ENCODE results near the gene NRIP2. TPM values are rescaled to one million over a fixed set of nuclear protein-coding genes. Genes with fewer than 3 reads are reported as not detected.

The NRIP2 gene
- total RNA-seq, 1 donor from 2014 or later = 0.61 TPM

DNA sequence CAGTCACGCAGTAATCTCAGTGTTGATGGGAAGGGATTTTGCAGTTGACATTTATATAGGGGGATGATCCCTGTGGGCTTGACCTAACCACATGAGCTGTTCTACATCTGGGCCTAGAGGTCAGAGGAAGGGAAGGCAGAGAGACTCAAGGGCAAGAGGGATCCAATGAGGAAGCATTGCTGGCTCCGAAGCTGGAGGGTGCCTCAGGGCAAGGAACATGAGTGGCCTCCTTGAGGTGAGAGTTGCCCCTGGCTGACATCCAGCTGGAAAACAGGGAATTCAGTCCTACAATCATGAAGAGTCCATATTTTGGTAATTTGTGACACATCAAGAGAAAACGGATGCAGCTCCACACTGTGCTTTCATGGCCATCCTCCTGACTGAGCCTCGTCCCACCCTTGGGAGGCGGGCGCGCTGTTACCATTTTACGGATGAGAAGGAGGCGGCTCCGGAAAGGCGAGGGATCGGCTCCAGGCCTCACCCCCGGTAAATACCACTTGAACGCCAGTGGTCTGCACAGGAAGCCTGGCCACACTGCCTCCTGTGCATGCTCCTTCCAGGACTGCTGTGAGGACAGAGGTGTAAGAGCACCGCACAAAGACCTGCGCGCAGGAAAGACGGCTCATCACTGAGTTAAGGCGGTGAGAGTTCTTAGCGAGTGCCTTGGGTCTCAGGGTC, 58.6 kb downstream of the NRIP2 start:
- TF ChIP-seq, protein P1, sequence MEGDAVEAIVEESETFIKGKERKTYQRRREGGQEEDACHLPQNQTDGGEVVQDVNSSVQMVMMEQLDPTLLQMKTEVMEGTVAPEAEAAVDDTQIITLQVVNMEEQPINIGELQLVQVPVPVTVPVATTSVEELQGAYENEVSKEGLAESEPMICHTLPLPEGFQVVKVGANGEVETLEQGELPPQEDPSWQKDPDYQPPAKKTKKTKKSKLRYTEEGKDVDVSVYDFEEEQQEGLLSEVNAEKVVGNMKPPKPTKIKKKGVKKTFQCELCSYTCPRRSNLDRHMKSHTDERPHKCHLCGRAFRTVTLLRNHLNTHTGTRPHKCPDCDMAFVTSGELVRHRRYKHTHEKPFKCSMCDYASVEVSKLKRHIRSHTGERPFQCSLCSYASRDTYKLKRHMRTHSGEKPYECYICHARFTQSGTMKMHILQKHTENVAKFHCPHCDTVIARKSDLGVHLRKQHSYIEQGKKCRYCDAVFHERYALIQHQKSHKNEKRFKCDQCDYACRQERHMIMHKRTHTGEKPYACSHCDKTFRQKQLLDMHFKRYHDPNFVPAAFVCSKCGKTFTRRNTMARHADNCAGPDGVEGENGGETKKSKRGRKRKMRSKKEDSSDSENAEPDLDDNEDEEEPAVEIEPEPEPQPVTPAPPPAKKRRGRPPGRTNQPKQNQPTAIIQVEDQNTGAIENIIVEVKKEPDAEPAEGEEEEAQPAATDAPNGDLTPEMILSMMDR (IDR thresholded peaks at IDR 0.05) = no peak
- DNase-seq = no peak

DNA sequence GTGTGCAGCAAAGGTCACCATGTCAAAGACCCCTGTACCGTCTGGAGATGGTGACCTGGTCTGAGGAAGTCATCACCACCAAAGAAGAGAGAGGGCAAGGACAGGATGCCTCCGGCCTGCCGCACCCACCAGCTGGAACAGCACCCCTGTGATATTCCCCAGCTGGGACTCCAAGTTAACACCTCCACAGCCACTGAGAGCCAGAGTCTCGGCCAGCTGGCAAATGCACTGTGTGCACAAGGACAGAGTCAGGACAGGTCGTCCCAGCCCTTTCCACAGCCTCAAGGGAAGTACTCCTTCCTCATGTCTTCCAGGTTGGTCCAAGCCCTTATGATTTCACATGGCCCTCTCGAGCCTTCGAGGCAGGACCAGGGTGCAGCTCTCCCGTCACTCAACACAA, 59.4 kb downstream of the NRIP2 start:
- intact Hi-C loops (cut with DNase I) = no loop called here

More for the DNA sequence above, 58.6 kb downstream of the NRIP2 start:
- peaks cover 3% of the 10 kb centered on the region for H3K27me3 ChIP-seq
- H3K4me1 ChIP-seq = no peaks in the 10 kb centered on the region
- no peaks in the 10 kb centered on the region for H3K9me3 ChIP-seq
- intact Hi-C loops (cut with DNase I) = no loop called here
- H3K27ac ChIP-seq = no peak overlapping the region
- H3K4me3 ChIP-seq = no peak overlapping the region
- no peaks in the 10 kb centered on the region for H3K36me3 ChIP-seq
- ATAC-seq = no peak

More for the DNA sequence above, 59.4 kb downstream of the NRIP2 start:
- H3K36me3 ChIP-seq = no peaks in the 10 kb centered on the region
- no peaks in the 10 kb centered on the region for H3K4me1 ChIP-seq
- DNase-seq = no peak
- no peaks in the 10 kb centered on the region for H3K9me3 ChIP-seq
- TF ChIP-seq, protein P1 (IDR thresholded peaks at IDR 0.05) = no peak
- H3K27me3 ChIP-seq = peaks cover under 1% of the 10 kb centered on the region
- ATAC-seq = no peak
- no peak overlapping the region for H3K4me3 ChIP-seq
- no peak overlapping the region for H3K27ac ChIP-seq

Other genes starting within 250 kb of the NRIP2 start
- 56.9 TPM for gene FKBP4, start 40.1 kb downstream of the NRIP2 start, total RNA-seq
- gene ITFG2, start 22.4 kb downstream of the NRIP2 start, total RNA-seq = 42.3 TPM
- not detected for gene TEX52, start 22.0 kb upstream of the NRIP2 start, total RNA-seq
- gene FOXM1, start 42.1 kb upstream of the NRIP2 start, total RNA-seq = 1.0 TPM
- 15.2 TPM for gene RHNO1, start 42.2 kb upstream of the NRIP2 start, total RNA-seq
- 16.3 TPM for gene TULP3, start 55.9 kb upstream of the NRIP2 start, total RNA-seq
- 42.5 TPM for gene TEAD4, start 124.4 kb upstream of the NRIP2 start, total RNA-seq
- 81.2 TPM for gene TSPAN9, start 242.3 kb upstream of the NRIP2 start, total RNA-seq